GM12878 (cell line): Measurements from ENCODE around the gene LASP1. TPM values are rescaled to one million over a fixed set of nuclear protein-coding genes. Genes with fewer than 3 reads are reported as not detected.

Experiments
- ATAC-seq: fragments of 200-7000 bp; cut with Tn5 transposase; 3 replicates; pipeline ENCODE4 v1.9.1; 2020; ENCODE audit warnings: mild to moderate bottlenecking, moderate library complexity
- BruUV-seq: library from RNA; stranded (reverse); fragments of 400-500 nt; replicated peaks from 2 replicates; lab custom pipeline; 2021; lab: Mats Ljungman, UMichigan
- CTCF ChIA-PET: fragments of 300-600 bp; sonication (Branson Sonifier 250); formaldehyde crosslinking; extraction: SDS; loops from one replicate; lab custom pipeline; 2021; ENCODE audit warnings: inconsistent platforms; lab: Yijun Ruan, JAX
- POLR2A ChIA-PET: fragments of 350-600 bp; formaldehyde crosslinking; extraction: SDS; loops from one replicate; lab custom pipeline; 2021; ENCODE audit warnings: inconsistent platforms; lab: Charles Lee
- RAD21 ChIA-PET: fragments of 300-600 bp; sonication (Branson Sonifier 250); formaldehyde crosslinking; loops from one replicate; lab custom pipeline; 2023; ENCODE audit warnings: antibody characterized with exemption; ENCODE audit not compliant: unreplicated experiment; lab: Charles Lee
- SMC1A ChIA-PET: fragments of 300-600 bp; sonication (Branson Sonifier 250); formaldehyde crosslinking; loops from one replicate; lab custom pipeline; 2023; ENCODE audit not compliant: unreplicated experiment, uncharacterized antibody; lab: Charles Lee
- DNase-seq: peaks from one replicate; pipeline ENCODE4 v3.0.0-alpha.2; 2011; ENCODE audit warnings: low read depth, low spot score
- FAIRE-seq: peaks from 3 replicates; lab custom pipeline; 2011; peaks lifted over from hg19 to GRCh38; lab: Jason Lieb, UNC
- H2AFZ ChIP-seq: 2 replicates; pipeline ENCODE4 v1.6.0; 2011; ENCODE audit warnings: low read depth, low read length, control low read depth; ENCODE audit not compliant: control insufficient read depth
- H3K27ac ChIP-seq: 2 replicates; pipeline ENCODE4 v1.5.1; 2011; ENCODE audit warnings: control low read depth; ENCODE audit not compliant: control insufficient read depth, insufficient read depth
- H3K27me3 ChIP-seq, 2 experiments: replicated peaks in 1 of 2; 2 replicates each; pipeline versions ENCODE4 v1.6.0 to v1.6.1; 2011; ENCODE audit warnings: low read length in 1 of 2; ENCODE audit not compliant: control insufficient read depth in 2 of 2, insufficient read depth in 2 of 2
- H3K36me3 ChIP-seq, 2 experiments: 2 replicates each; pipeline ENCODE4 v1.5.1; 2011; ENCODE audit warnings: low read length in 1 of 2; ENCODE audit not compliant: control insufficient read depth in 2 of 2, insufficient read depth in 2 of 2
- H3K4me1 ChIP-seq: 2 replicates; pipeline ENCODE4 v1.6.1; 2011; ENCODE audit warnings: mild to moderate bottlenecking, low read length, moderate library complexity, mixed read lengths; ENCODE audit not compliant: control insufficient read depth, insufficient read depth
- H3K4me2 ChIP-seq: 2 replicates; pipeline ENCODE4 v1.6.0; 2011; ENCODE audit warnings: control low read depth; ENCODE audit not compliant: control insufficient read depth, insufficient read depth
- H3K4me3 ChIP-seq: fragments of 200-600 bp; sonication (generic); 2 replicates; pipeline ENCODE4 v1.5.1; 2016
- H3K79me2 ChIP-seq: 2 replicates; pipeline ENCODE4 v1.6.0; 2011; ENCODE audit warnings: low read length; ENCODE audit not compliant: control insufficient read depth, insufficient read depth
- H3K9ac ChIP-seq: 2 replicates; pipeline ENCODE4 v1.8.0; 2011; ENCODE audit warnings: low read length, control low read depth, mixed read lengths; ENCODE audit not compliant: control insufficient read depth, insufficient read depth
- H3K9me3 ChIP-seq: replicated peaks from 3 replicates; pipeline ENCODE4 v1.5.1; 2011; ENCODE audit warnings: mild to moderate bottlenecking, low read length; ENCODE audit not compliant: control insufficient read depth, insufficient read depth
- H4K20me1 ChIP-seq: 2 replicates; pipeline ENCODE4 v1.6.0; 2011; ENCODE audit not compliant: control insufficient read depth, insufficient read depth
- CREM ChIP-seq: IDR thresholded peaks from 2 replicates; pipeline ENCODE4 v1.6.1; 2014; ENCODE audit warnings: antibody characterized with exemption, low read depth
- FOS ChIP-seq: IDR thresholded peaks from 3 replicates; pipeline ENCODE4 v1.6.1; 2011; ENCODE audit warnings: borderline replicate concordance; ENCODE audit not compliant: insufficient read length; ENCODE audit errors: extremely low read depth
- MEF2A ChIP-seq: IDR thresholded peaks from 2 replicates; pipeline ENCODE4 v1.6.1; 2011; ENCODE audit warnings: low read depth, mild to moderate bottlenecking, low read length, moderate library complexity; ENCODE audit not compliant: insufficient read depth
- NFYB ChIP-seq: IDR thresholded peaks from 2 replicates; pipeline ENCODE4 v1.6.1; 2011; ENCODE audit warnings: low read depth, mild to moderate bottlenecking, low read length, improper control_type of control experiment, moderate library complexity; ENCODE audit not compliant: insufficient read depth
- RAD21 ChIP-seq: IDR thresholded peaks from 2 replicates; pipeline ENCODE4 v1.6.1; 2011; ENCODE audit warnings: mild to moderate bottlenecking, low read depth, low read length, moderate library complexity; ENCODE audit not compliant: insufficient read depth
- SKIL ChIP-seq: fragments of 450-650 bp; IDR thresholded peaks from 2 replicates; pipeline ENCODE4 v1.6.1; 2017; ENCODE audit warnings: mild to moderate bottlenecking, low read depth, inconsistent platforms; ENCODE audit not compliant: poor library complexity, severe bottlenecking
- SP1 ChIP-seq: IDR thresholded peaks from one replicate; pipeline ENCODE4 v1.6.1; 2011; ENCODE audit warnings: low read depth, low read length
- TCF7 ChIP-seq: IDR thresholded peaks from 2 replicates; pipeline ENCODE4 v1.6.1; 2014; ENCODE audit warnings: antibody characterized with exemption, borderline replicate concordance
- ZNF217 ChIP-seq: fragments of 450-650 bp; IDR thresholded peaks from 2 replicates; pipeline ENCODE4 v1.6.1; 2017; ENCODE audit warnings: antibody characterized with exemption, mild to moderate bottlenecking
- WGBS: methylation state at CpG from one replicate; pipeline ENCODE4 v1.1.6; 2016; ENCODE audit warnings: low lambda C conversion rate; ENCODE audit not compliant: insufficient replicate concordance, insufficient coverage; ENCODE audit errors: missing lambda C conversion rate; 5-methylcytosine and 5-hydroxymethylcytosine counted together
- in situ Hi-C: fragments of 300-500 bp; cut with MboI; formaldehyde crosslinking; loops from 9 replicates; pipeline ENCODE4 v1.14.3; 2018; ENCODE audit warnings: mixed read lengths
- intact Hi-C: fragments of 100-400 bp; cut with micrococcal nuclease; formaldehyde crosslinking; loops from one replicate; pipeline ENCODE4 v1.14.2; 2022; ENCODE audit not compliant: unreplicated experiment
- polyA plus RNA-seq, 11 experiments: library from polyadenylated mRNA; depleted of rRNA in 4 of 11; unstranded in 6 of 11; stranded (reverse) in 5 of 11; fragments of >200 nt; fragmentation: Nextera tagmentation in 4 of 11; fragmentation: Illumina TruSeq in 1 of 11; extraction: Ambion mirVana in 4 of 11; extraction: Trizol in 1 of 11; gene quantifications; 1 replicate in 1 of 11; 2 replicates in 10 of 11; pipeline versions ENCODE4 v1.2.1 to v1.2.3, GENCODE V29; 2011 to 2016; ENCODE audit warnings: inconsistent platforms in 2 of 11, missing spikeins in 2 of 11, low read depth in 1 of 11
- total RNA-seq, 4 experiments: library from RNA; depleted of rRNA in 3 of 4; stranded (reverse); fragments of >200 nt in 3 of 4; fragmentation: Illumina TruSeq in 1 of 4; extraction: Trizol in 1 of 4; gene quantifications; 2 replicates each; pipeline versions ENCODE4 v1.2.1 to v1.2.3, GENCODE V29; 2013 to 2021

The LASP1 gene
- total and polyA plus RNA-seq, 10 of the 15 experiments (the other 5 are each of a cell fraction or from before 2014, with no cell fraction given) = 21.0 to 114 (median 59.3) TPM

GRCh38 chr17:38873640-38874380, 4.0 kb downstream of the LASP1 start:
- BruUV-seq = no TSS peak
- ChIA-PET CTCF (interaction anchor here (0.5 to 4.6 kb wide), 4 partner anchors 11 to 119 kb away, joined by 3 to 59 read pairs (median 3); no protein-coding TSS in a partner anchor), SMC1A (interaction anchor here (0.8 to 3.3 kb wide), 8 partner anchors 8 to 197 kb away, joined by 3 to 31 read pairs (median 4); partner anchors contain the start of gene CWC25), POLR2A (interaction anchor here (0.6 kb wide), 1 partner anchor 26 kb away, joined by 7 read pairs; no protein-coding TSS in a partner anchor), RAD21 (interaction anchor here (0.6 to 2.8 kb wide), 5 partner anchors 24 to 626 kb away, joined by 3 to 7 read pairs (median 3); partner anchors contain the start of gene LASP1NB)
- H3K27me3 ChIP-seq = no peaks in the 10 kb centered on the region
- DNase-seq (no peak), ATAC-seq (no peak), FAIRE-seq (no peak)
- TF ChIP-seq SKIL (no peak), RAD21 (no peak), MEF2A (no peak), CREM (no peak), TCF7 (no peak), FOS (no peak), SP1 (no peak), NFYB (no peak), ZNF217 (no peak)
- H3K36me3 ChIP-seq = peaks cover 2 to 18% of the 10 kb centered on the region in 2 experiments; a peak in 3 of 4 replicates
- H3K79me2 ChIP-seq = peaks cover 71% of the 10 kb centered on the region
- H3K9ac ChIP-seq = peak overlapping the region; percentile 28; the same call in 1 of the 2 replicates
- peak overlapping the region; percentile 31; the same call in 1 of the 2 replicates for H3K4me2 ChIP-seq
- H3K27ac ChIP-seq = no peak overlapping the region
- H2AFZ ChIP-seq = no peak overlapping the region
- in situ Hi-C loops = no loop called here
- peaks cover 25% of the 10 kb centered on the region for H3K4me1 ChIP-seq
- H3K9me3 ChIP-seq = no peaks in the 10 kb centered on the region
- peaks cover 10% of the 10 kb centered on the region; the same call in 1 of the 2 replicates for H4K20me1 ChIP-seq
- intact Hi-C loops = loop anchor here (10.0 kb wide), 1 partner anchor 111 kb away; no protein-coding TSS in a partner anchor
- H3K4me3 ChIP-seq = 0 out of 2 replicates have a peak overlapping the region, but pooled peaks have one; percentile 26
- WGBS = 73% methylated on average over 9 of the region's 9 CpGs
